Skin epidermis (tissue), 12 donors: Measurements from ENCODE around the gene PRKCZ.

Experiments used
- H3K27ac ChIP-seq, 21 experiments: fragments of 200-600 bp; sonication (generic) in 11 of 21; one replicate each; pipeline ENCODE4 v1.5.0; 2020; ENCODE audit warnings: mild to moderate bottlenecking in 3 of 21, inconsistent platforms in 2 of 21, moderate library complexity in 2 of 21
- H3K4me3 ChIP-seq, 7 experiments: fragments of 200-600 bp; sonication (generic) in 2 of 7; one replicate each; pipeline ENCODE4 v1.5.0; 2020; ENCODE audit warnings: inconsistent platforms in 2 of 7, mild to moderate bottlenecking in 2 of 7, moderate library complexity in 1 of 7

The PRKCZ gene

DNA sequence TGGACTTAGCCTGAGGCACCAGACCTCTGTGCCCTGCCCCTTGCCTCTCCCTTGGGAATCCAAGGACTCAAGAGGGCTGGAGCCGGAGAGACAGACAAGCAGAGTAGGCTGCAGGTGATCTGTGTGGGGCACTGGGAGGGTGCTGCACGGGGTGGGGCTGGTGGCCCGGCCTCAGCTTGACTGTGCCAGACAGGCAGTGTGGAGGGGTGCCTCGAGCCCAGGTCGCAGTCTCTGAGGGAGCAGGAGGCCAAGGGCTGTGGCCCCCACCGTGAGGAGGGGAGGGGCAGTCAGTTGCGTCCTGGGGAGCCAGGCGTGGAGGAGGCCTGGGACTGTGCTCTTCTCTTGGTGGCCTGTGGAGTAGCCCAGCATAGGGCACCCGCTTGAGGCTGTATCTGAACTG lies 27.0 kb upstream of the PRKCZ start:
- no peak overlapping the region for H3K27ac ChIP-seq
- H3K4me3 ChIP-seq = no peak overlapping the region

DNA sequence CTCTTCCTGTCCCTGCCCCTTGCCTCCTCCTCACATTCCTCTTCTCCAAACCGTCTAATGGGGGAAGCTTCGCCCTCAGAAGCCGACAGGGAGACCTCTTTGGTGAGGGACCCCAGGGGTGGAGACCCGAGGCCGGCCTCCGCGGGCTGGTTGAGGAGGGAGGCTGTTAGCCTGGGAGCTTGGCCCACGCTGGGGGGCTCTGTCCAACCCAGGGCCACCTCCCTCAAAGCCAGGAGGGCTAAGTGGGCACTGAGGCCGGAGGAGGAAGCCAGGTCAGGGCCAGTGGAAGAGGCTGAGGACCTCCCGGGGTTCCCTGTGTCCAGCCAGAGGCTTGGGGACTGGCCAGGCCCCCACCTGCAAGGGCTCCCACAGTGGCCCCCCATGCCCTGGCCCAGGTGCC lies 25.8 kb upstream of the PRKCZ start:
- H3K4me3 ChIP-seq = no peak overlapping the region
- H3K27ac ChIP-seq = no peak overlapping the region

DNA sequence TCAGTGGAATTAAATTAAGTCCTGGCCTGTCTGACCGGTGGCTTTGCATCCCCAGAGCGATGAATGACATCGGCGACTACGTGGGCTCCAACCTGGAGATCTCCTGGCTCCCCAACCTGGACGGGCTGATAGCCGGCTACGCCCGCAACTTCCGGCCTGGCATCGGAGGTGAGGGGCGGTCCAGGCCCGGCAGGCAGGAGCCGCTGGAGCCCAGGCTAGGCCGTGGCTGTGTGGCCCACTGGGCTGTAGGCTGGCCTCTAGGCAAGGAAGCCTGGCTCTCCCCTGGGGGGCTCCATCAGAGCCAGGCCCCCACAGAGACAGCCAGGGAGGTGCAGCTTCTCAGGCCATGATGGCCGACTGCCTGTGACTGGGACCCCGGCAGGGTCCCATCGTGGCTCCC lies 25.3 kb upstream of the PRKCZ start:
- Histone ChIP-seq H3K27ac (no peak overlapping the region), H3K4me3 (no peak overlapping the region)

DNA sequence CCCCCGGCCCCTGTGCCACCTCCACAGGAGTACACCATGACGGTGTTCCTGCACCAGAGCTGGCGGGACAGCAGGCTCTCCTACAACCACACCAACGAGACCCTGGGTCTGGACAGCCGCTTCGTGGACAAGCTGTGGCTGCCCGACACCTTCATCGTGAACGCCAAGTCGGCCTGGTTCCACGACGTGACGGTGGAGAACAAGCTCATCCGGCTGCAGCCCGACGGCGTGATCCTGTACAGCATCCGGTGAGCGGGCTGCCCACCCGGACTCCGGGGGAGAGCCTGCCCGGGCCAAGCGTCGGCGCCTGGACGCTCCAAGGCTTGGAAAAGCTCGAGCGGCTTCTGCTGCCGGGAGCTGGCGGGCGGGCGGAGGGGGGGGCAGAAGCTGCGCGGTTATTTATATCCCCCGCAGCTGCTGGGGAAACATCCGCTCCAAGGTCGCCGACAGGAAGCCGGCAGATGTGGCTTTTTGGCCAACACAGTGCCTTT lies 24.7 kb upstream of the PRKCZ start:
- Histone ChIP-seq H3K4me3 (no peak overlapping the region), H3K27ac (peak overlapping the region in 1 of 21 experiments; percentile 50)

DNA sequence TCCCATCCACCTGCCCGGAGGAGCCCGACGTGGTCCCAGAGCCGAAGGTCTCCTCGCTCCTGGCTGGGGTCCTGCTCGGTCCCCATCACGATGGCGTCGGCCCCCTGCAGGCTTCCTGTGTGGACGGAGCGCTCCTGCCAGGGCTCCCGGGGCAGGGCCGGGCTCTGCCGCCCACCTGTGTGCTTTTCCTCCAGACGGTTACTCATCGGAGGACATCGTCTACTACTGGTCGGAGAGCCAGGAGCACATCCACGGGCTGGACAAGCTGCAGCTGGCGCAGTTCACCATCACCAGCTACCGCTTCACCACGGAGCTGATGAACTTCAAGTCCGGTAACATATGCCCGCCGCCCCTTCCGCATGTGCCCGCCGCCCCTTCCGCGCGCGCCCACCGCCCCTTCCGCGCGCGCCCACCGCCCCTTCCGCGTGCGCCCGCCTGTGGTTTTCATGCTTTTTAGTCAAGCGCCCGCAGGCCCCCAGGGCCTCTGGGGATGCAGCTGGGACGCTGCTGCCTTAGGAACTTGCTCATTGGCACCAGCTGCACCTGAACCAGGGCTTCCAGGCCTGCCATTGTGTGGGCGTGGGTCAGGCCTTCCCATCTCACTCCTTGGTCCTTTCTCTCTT lies 22.1 kb upstream of the PRKCZ start:
- Histone ChIP-seq H3K4me3 (no peak overlapping the region), H3K27ac (no peak overlapping the region)

GRCh38 chr1:2028870-2029560 lies 21.2 kb upstream of the PRKCZ start:
- H3K4me3 ChIP-seq = no peak overlapping the region
- H3K27ac ChIP-seq = no peak overlapping the region

- no peak overlapping the region for H3K4me3 ChIP-seq
- no peak overlapping the region for H3K27ac ChIP-seq
Measured at GRCh38 chr1:2029561-2029960, 20.6 kb upstream of the PRKCZ start.

DNA sequence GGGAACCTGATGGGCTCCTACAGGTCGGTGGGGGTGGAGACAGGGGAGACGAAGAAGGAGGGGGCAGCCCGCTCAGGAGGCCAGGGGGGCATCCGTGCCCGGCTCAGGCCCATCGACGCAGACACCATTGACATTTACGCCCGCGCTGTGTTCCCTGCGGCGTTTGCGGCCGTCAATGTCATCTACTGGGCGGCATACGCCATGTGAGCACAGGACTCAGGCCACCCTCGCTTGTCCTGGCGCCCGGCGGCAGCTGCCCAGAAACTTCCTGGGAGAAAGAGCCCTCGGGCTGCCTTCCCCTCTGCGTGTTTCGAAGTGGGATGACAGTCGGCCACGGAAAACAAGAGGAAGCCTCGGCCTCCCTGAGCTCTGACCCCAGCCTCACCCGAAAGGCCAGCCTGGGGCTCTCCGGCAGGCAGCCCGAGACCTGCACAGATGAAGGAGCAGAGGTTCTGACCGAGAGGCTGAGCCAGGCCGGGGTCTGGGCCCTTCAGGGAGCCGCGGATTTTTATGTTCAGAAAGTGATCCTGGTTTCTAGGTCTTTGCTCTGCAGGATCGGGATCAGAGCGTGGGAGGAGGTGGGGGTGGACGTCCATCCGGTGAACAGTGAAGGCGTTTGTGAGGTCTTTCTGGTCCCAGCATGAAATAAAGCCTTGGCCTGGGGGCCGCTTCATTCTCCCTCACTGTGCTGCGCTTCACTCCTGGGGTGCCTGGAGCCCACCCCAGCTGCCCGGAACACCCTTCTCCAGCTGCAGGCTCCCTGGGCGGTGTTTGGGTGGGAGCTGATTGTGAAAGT lies 19.9 kb upstream of the PRKCZ start:
- Histone ChIP-seq H3K27ac (no peak overlapping the region), H3K4me3 (no peak overlapping the region)

DNA sequence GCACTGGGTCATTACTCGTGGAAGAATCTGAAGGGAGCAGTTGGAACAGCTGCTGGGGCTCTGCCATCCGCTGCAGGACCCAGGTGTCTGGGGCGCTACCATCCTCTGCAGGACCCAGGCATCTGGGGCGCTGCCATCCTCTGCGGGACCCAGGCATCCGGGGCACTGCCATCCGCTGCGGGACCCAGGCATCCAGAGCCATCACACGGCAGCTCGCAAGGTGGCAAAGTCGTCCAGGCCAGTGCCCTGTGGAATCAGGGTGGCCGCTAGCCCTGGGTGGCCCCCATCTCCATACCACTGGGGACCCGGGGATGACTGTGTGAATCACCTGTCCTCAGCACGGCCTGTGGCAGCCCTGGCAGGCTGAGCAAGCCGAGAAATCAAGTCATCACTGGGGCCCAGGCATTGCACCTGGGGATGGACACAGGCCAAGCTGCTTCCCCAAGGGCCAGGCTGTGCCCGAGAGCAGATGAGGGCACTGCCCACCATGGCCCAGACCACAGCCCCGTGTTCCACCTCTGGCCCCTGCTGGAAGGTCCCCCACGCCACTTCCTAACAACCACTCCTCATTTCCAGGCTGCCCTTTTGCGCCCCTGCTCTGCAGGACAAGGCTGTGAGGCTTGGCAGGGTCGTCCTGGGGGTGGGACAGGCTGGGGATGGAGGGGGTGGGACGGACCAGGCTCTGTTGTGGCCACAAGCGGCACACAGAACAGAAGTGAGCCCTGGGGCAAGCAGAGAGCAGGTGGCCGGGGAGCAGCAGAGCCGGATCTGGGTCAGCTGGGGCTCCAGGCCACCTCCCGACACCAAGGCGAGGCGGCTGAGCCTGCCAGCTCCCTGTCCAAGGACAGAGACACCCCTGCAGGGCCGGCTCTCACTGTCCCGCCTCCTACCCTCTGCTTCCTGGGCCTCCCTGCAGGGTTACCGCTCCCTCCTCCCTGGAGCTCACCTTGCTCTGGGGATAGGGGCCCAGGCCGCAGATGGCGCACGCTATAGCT lies 18.4 kb upstream of the PRKCZ start:
- Histone ChIP-seq H3K4me3 (no peak overlapping the region), H3K27ac (no peak overlapping the region)

DNA sequence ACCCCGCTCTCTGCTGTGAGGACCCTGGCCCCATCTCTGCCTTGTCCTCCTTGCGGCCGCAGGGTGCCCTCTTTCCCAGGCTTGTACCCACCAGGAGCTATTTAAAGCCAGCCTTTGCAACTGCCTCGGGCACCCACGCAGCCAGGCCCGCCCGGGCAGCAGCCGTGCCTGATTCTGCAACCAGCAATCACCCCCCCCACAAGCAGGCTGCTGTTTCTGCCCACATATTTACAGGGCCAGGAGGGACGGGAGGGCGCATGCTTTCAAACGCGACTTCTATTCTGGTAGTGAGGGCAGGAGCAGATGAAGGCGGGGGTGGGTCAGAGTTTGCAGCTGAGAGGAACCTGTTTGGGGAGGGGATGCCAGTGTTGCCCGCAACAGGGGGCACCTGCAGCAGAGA lies 17.5 kb upstream of the PRKCZ start:
- H3K4me3 ChIP-seq = no peak overlapping the region
- no peak overlapping the region for H3K27ac ChIP-seq

GRCh38 chr1:2033165-2033564 lies 17.0 kb upstream of the PRKCZ start:
- Histone ChIP-seq H3K27ac (no peak overlapping the region), H3K4me3 (no peak overlapping the region)

- Histone ChIP-seq H3K27ac (no peak overlapping the region), H3K4me3 (no peak overlapping the region)
Measured at GRCh38 chr1:2036287-2036686, 13.9 kb upstream of the PRKCZ start.

DNA sequence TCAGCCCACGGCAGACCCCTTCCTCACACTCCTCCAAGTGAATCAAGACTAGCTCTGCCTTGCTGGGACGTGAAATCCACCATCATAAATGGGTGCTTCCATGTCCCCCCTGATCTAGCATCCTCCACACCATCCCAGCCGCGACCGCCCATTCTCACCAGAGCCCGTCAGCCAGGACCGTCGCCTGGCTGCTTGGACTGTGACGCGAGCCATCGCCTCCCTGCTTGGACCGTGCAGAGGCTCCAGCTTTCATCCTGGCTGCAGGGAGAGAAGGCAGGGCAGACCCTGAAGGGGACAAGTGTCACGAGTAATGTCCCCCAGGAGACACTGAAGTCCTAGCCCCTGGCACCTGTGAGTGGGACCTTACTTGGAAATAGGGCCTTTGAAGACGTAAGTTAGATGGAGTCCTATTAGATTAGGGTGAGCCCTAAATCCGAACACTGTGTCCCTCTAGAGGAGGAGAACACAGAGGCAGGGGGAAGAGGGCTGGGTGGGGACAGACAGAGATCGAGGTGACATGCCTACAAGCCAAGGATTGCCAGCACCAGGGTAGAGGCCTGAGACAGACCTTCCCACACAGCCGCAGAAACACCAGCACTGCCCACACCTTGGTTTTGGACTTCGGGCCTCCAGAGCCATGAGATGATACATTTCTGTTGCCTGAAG lies 12.8 kb upstream of the PRKCZ start:
- Histone ChIP-seq H3K4me3 (no peak overlapping the region), H3K27ac (no peak overlapping the region)

- no peak overlapping the region for H3K27ac ChIP-seq
- H3K4me3 ChIP-seq = no peak overlapping the region
Measured at GRCh38 chr1:2038229-2038628, 12.0 kb upstream of the PRKCZ start.

DNA sequence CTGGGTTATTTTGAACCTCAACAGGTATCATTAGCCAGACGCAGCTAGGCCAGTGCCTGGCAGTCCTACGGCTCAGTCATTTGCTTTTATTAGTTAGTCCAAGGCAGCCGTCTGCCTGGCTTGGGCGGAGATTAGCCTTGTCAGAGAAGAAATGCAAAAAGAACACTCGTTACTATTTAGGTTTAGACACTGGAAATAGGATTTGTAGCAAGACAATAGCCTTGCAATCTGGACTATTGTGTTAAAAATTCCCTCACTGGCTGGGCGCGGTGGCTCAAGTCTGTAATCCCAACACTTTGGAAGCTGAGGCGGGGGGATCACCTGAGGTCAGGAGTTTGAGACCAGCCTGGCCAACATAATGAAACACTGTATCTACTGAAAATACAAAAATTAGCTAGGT lies 11.0 kb upstream of the PRKCZ start:
- H3K27ac ChIP-seq = no peak overlapping the region
- no peak overlapping the region for H3K4me3 ChIP-seq

DNA sequence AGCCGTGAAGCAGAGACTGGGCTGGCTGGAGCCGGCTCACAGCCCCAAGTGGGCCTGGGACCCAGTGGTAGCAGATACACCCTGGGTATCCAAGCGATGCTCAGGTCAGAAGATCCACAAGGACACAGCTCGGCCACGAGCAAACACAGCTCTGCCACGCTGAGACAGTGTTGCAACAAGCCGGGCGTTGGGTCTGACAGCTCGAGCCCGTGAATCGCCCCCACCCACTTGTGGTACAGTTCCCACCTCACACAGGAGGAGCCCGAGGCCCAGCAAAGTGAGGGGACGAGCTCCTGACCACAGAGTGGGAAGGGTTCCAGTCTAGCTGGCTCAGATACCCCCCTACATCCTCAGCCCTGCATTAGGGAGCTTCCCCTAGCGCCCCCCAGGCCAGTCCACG lies 8.9 kb upstream of the PRKCZ start:
- Histone ChIP-seq H3K4me3 (no peak overlapping the region), H3K27ac (no peak overlapping the region)

DNA sequence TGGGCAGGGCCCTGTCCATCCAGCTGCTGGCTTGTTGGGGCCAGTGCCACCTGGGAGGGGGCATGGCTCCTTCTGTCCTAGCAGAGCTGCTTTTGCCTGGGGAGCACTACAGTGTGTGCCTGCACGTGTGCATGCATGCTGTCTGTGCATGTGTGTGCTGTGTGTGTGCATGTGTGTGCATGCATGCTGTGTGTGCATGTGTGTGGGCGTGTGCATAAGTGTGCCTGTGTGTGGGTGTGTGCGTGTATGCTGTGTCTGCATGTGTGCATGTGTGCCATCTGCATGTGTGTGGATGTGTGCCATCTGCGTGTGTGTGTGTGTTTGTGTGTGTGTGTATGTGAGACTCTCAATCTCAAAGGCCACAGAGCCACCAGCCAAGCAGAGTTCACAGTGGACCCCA lies 8.3 kb upstream of the PRKCZ start:
- Histone ChIP-seq H3K27ac (no peak overlapping the region), H3K4me3 (no peak overlapping the region)

- Histone ChIP-seq H3K4me3 (no peak overlapping the region), H3K27ac (no peak overlapping the region)
Measured at GRCh38 chr1:2042830-2043773, 7.1 kb upstream of the PRKCZ start.
